Uterus (tissue), 4 donors: ENCODE results near the gene GMDS. TPM values are rescaled to one million over a fixed set of nuclear protein-coding genes. Genes with fewer than 3 reads are reported as not detected.
"Not testable (repeated sequence)": the region's sequence is repeated elsewhere in the genome, so short reads cannot be mapped to it uniquely, and the experiment has no call there.

Experiments used
- DNase-seq, 2 donors: peaks; one replicate each; pipeline ENCODE4 v3.0.0-alpha.2; 2019 to 2020
- H3K27ac ChIP-seq, 2 donors: fragments of 200-600 bp; sonication (generic); 1 replicate in 1 of 2; 2 replicates in 1 of 2; pipeline ENCODE4 v1.5.1; 2016 to 2018
- H3K27me3 ChIP-seq, 2 donors: fragments of 200-600 bp; sonication (generic); one replicate each; pipeline ENCODE4 v1.5.1; 2018 to 2019; ENCODE audit warnings: control low read depth in 1 of 2
- H3K36me3 ChIP-seq, 2 donors: fragments of 200-600 bp; sonication (generic); one replicate each; pipeline ENCODE4 v1.5.1; 2019; ENCODE audit warnings: control low read depth in 1 of 2
- H3K4me1 ChIP-seq, 2 donors: fragments of 200-600 bp; sonication (generic); one replicate each; pipeline ENCODE4 v1.5.1; 2018 to 2019; ENCODE audit warnings: control low read depth in 1 of 2
- H3K4me3 ChIP-seq, 2 donors: fragments of 200-600 bp; sonication (generic); 1 replicate in 1 of 2; 2 replicates in 1 of 2; pipeline ENCODE4 v1.5.1; 2018 to 2019; ENCODE audit warnings: mild to moderate bottlenecking in 1 of 2
- H3K9me3 ChIP-seq, 2 donors: fragments of 200-600 bp; sonication (generic); one replicate each; pipeline ENCODE4 v1.5.1; 2019; ENCODE audit warnings: control low read depth in 1 of 2
- CTCF ChIP-seq, 4 experiments: fragments of 200-600 bp in 2 of 4; fragments of 450-650 bp in 2 of 4; sonication (generic) in 2 of 4; IDR thresholded peaks; one replicate each; pipeline ENCODE4 v1.5.1; 2016 to 2019; ENCODE audit warnings: antibody characterized with exemption in 4 of 4, mild to moderate bottlenecking in 2 of 4, moderate library complexity in 1 of 4
- POLR2A ChIP-seq, 2 donors: fragments of 450-650 bp; IDR thresholded peaks; one replicate each; pipeline ENCODE4 v1.6.1; 2016; ENCODE audit warnings: antibody characterized with exemption in 2 of 2, mild to moderate bottlenecking in 1 of 2, moderate library complexity in 1 of 2
- intact Hi-C: fragments of 100-400 bp; cut with DNase I; formaldehyde crosslinking; loops from one replicate; pipeline ENCODE4 v1.15.1; 2023; ENCODE audit warnings: low total_unique reads
- total RNA-seq, 4 donors: library from RNA; depleted of rRNA in 3 of 4; stranded (reverse); fragments of >200 nt in 3 of 4; gene quantifications; one replicate each; pipeline versions ENCODE4 v1.1.0 to v1.2.4, GENCODE V29; 2014 to 2023
- donor health status: DM: yes; HTN: yes; CAD: no.

Gene GMDS
- total RNA-seq, 4 donors from 2014 or later = 5.3 to 17.4 (median 12.9) TPM

GRCh38 chr6:1848752-1849151 lies 396.7 kb downstream of the GMDS start:
- Histone ChIP-seq H3K4me3 (no peak overlapping the region), H3K4me1 (no peaks in the 10 kb centered on the region), H3K27me3 (no peaks in the 10 kb centered on the region), H3K27ac (no peak overlapping the region), H3K36me3 (no peaks in the 10 kb centered on the region), H3K9me3 (no peaks in the 10 kb centered on the region)
- no peak for DNase-seq
- TF ChIP-seq POLR2A (IDR thresholded peaks at IDR 0.05) (no peak), CTCF (IDR thresholded peaks at IDR 0.05) (no peak)
- intact Hi-C loops = no loop called here

GRCh38 chr6:1846611-1847010 lies 398.8 kb downstream of the GMDS start:
- no peaks in the 10 kb centered on the region for H3K9me3 ChIP-seq
- H3K36me3 ChIP-seq = no peaks in the 10 kb centered on the region
- H3K27ac ChIP-seq = no peak overlapping the region
- H3K4me1 ChIP-seq = no peaks in the 10 kb centered on the region
- no peak overlapping the region for H3K4me3 ChIP-seq
- intact Hi-C loops = no loop called here
- TF ChIP-seq POLR2A (IDR thresholded peaks at IDR 0.05) (no peak), CTCF (IDR thresholded peaks at IDR 0.05) (no peak)
- H3K27me3 ChIP-seq = no peaks in the 10 kb centered on the region
- DNase-seq = no peak

- intact Hi-C loops = not testable (repeated sequence)
Observed at GRCh38 chr6:1845543-1845942, 399.9 kb downstream of the GMDS start.

GRCh38 chr6:1842334-1842733 lies 403.1 kb downstream of the GMDS start:
- no peaks in the 10 kb centered on the region for H3K9me3 ChIP-seq
- H3K27ac ChIP-seq = no peak overlapping the region
- TF ChIP-seq CTCF (IDR thresholded peaks at IDR 0.05) (no peak), POLR2A (IDR thresholded peaks at IDR 0.05) (no peak)
- H3K4me3 ChIP-seq = no peak overlapping the region
- H3K27me3 ChIP-seq = no peaks in the 10 kb centered on the region
- no peaks in the 10 kb centered on the region for H3K4me1 ChIP-seq
- H3K36me3 ChIP-seq = no peaks in the 10 kb centered on the region
- intact Hi-C loops = no loop called here
- DNase-seq = no peak

More at GRCh38 chr6:1845543-1845942, 399.9 kb downstream of the GMDS start:
- not testable (repeated sequence) for H3K9me3 ChIP-seq, H3K27me3 ChIP-seq, H3K36me3 ChIP-seq, H3K4me3 ChIP-seq, H3K27ac ChIP-seq, H3K4me1 ChIP-seq, DNase-seq

GRCh38 chr6:1841136-1841535 lies 404.3 kb downstream of the GMDS start:
- Histone ChIP-seq H3K4me3 (no peak overlapping the region), H3K4me1 (no peaks in the 10 kb centered on the region), H3K36me3 (no peaks in the 10 kb centered on the region), H3K27ac (peak overlapping the region in 1 of 2 donors; percentile 11), H3K27me3 (no peaks in the 10 kb centered on the region), H3K9me3 (no peaks in the 10 kb centered on the region)
- DNase-seq = no peak
- intact Hi-C loops = no loop called here
- TF ChIP-seq CTCF (IDR thresholded peaks at IDR 0.05) (no peak), POLR2A (IDR thresholded peaks at IDR 0.05) (no peak)

- DNase-seq = no peak
- intact Hi-C loops = no loop called here
- Histone ChIP-seq H3K27me3 (no peaks in the 10 kb centered on the region), H3K36me3 (no peaks in the 10 kb centered on the region), H3K9me3 (no peaks in the 10 kb centered on the region), H3K4me3 (no peak overlapping the region), H3K4me1 (no peaks in the 10 kb centered on the region), H3K27ac (no peak overlapping the region)
- no peak for TF ChIP-seq CTCF (IDR thresholded peaks at IDR 0.05)
- TF ChIP-seq POLR2A (IDR thresholded peaks at IDR 0.05) = no peak
Observed at GRCh38 chr6:1840491-1841121, 404.8 kb downstream of the GMDS start.
